Neuronal stem cell (in vitro differentiated cells): ENCODE results near the gene SMTN.

Experiments
- DNase-seq: peaks from one replicate; pipeline ENCODE4 v3.0.0-alpha.2; 2013; ENCODE audit warnings: low spot score
- H2AFZ ChIP-seq: one replicate; pipeline ENCODE4 v1.6.1; 2013; ENCODE audit warnings: mild to moderate bottlenecking, low read length, inconsistent platforms
- H2AK5ac ChIP-seq: 2 replicates; pipeline ENCODE4 v1.6.1; 2013; ENCODE audit warnings: low read depth, mild to moderate bottlenecking, inconsistent platforms, low read length, moderate library complexity, mixed read lengths
- H2BK120ac ChIP-seq: 2 replicates; pipeline ENCODE4 v1.6.1; 2013; ENCODE audit warnings: low read depth, mild to moderate bottlenecking, inconsistent platforms, low read length, moderate library complexity, mixed read lengths
- H2BK12ac ChIP-seq: one replicate; pipeline ENCODE4 v1.6.1; 2013; ENCODE audit warnings: low read length, inconsistent platforms
- H2BK15ac ChIP-seq: 2 replicates; pipeline ENCODE4 v1.6.1; 2013; ENCODE audit warnings: mild to moderate bottlenecking, low read length, inconsistent platforms, mixed read lengths
- H2BK5ac ChIP-seq: one replicate; pipeline ENCODE4 v1.6.1; 2013; ENCODE audit warnings: inconsistent platforms, mild to moderate bottlenecking, low read length, moderate library complexity
- H3K14ac ChIP-seq: one replicate; pipeline ENCODE4 v1.6.1; 2013; ENCODE audit warnings: low read length, inconsistent platforms
- H3K18ac ChIP-seq: 2 replicates; pipeline ENCODE4 v1.6.1; 2013; ENCODE audit warnings: low read length, inconsistent platforms
- H3K23ac ChIP-seq: 2 replicates; pipeline ENCODE4 v1.6.1; 2013; ENCODE audit warnings: low read depth, mild to moderate bottlenecking, mixed read lengths, low read length, inconsistent platforms; ENCODE audit not compliant: poor library complexity
- H3K27ac ChIP-seq: replicated peaks from 3 replicates; pipeline ENCODE4 v1.5.1; 2013; ENCODE audit warnings: low read length, inconsistent platforms
- H3K27me3 ChIP-seq, 3 experiments: 2 replicates each; pipeline ENCODE4 v1.6.1; 2013; ENCODE audit warnings: low read length in 3 of 3, mild to moderate bottlenecking in 2 of 3, inconsistent platforms in 1 of 3, low read depth in 1 of 3, mixed read lengths in 1 of 3, moderate library complexity in 1 of 3; ENCODE audit not compliant: control insufficient read depth in 3 of 3, insufficient read depth in 3 of 3
- H3K36me3 ChIP-seq, 2 donors: replicated peaks in 1 of 2; 2 replicates each; pipeline ENCODE4 v1.6.1; 2013; ENCODE audit warnings: low read length in 2 of 2; ENCODE audit not compliant: control insufficient read depth in 2 of 2, insufficient read depth in 2 of 2
- H3K4ac ChIP-seq: 2 replicates; pipeline ENCODE4 v1.6.1; 2013; ENCODE audit warnings: inconsistent platforms, mild to moderate bottlenecking, low read length, moderate library complexity
- H3K4me1 ChIP-seq, 2 donors: 1 replicate in 1 of 2; 2 replicates in 1 of 2; pipeline ENCODE4 v1.6.1; 2013; ENCODE audit warnings: low read length in 2 of 2, low read depth in 1 of 2; ENCODE audit not compliant: control insufficient read depth in 2 of 2, insufficient read depth in 1 of 2
- H3K4me2 ChIP-seq: one replicate; pipeline ENCODE4 v1.6.1; 2013; ENCODE audit warnings: mild to moderate bottlenecking, low read length, inconsistent platforms; ENCODE audit not compliant: insufficient read depth, poor library complexity, severe bottlenecking
- H3K4me3 ChIP-seq, 2 donors: 2 replicates each; pipeline ENCODE4 v1.5.1; 2013; ENCODE audit warnings: low read length in 2 of 2, mild to moderate bottlenecking in 2 of 2, inconsistent platforms in 1 of 2, moderate library complexity in 1 of 2
- H3K79me1 ChIP-seq: one replicate; pipeline ENCODE4 v1.6.1; 2013; ENCODE audit warnings: low read depth, mild to moderate bottlenecking, inconsistent platforms, low read length, moderate library complexity
- H3K9ac ChIP-seq: one replicate; pipeline ENCODE4 v1.6.1; 2013; ENCODE audit warnings: mild to moderate bottlenecking, low read depth, low read length, inconsistent platforms; ENCODE audit not compliant: poor library complexity
- H3K9me3 ChIP-seq, 2 donors: replicated peaks in 1 of 2; 2 replicates each; pipeline versions ENCODE3 to v1.6.1; 2013; ENCODE audit warnings: low read length in 2 of 2, mild to moderate bottlenecking in 2 of 2, inconsistent platforms in 1 of 2, low read depth in 1 of 2, mixed read lengths in 1 of 2, moderate library complexity in 1 of 2; ENCODE audit not compliant: control insufficient read depth in 2 of 2, insufficient read depth in 1 of 2
- H4K8ac ChIP-seq: one replicate; pipeline ENCODE4 v1.6.1; 2013; ENCODE audit warnings: low read depth, mild to moderate bottlenecking, inconsistent platforms, low read length, moderate library complexity
- H4K91ac ChIP-seq: one replicate; pipeline ENCODE4 v1.6.1; 2013; ENCODE audit warnings: low read length, low read depth, mild to moderate bottlenecking, inconsistent platforms; ENCODE audit not compliant: poor library complexity
- WGBS, 2 donors: extraction: QIAGEN DNeasy Blood & Tissue Kit; methylation state at CpG; one replicate each; pipeline ENCODE4 v1.1.7; 2013; ENCODE audit warnings: missing lambda C conversion rate in 2 of 2, mixed read lengths in 1 of 2; ENCODE audit not compliant: insufficient read length in 2 of 2, insufficient replicate concordance in 1 of 2; ENCODE audit errors: extremely low coverage in 2 of 2; 5-methylcytosine and 5-hydroxymethylcytosine counted together

SMTN gene

GRCh38 chr22:31099386-31099785 is 18.3 kb downstream of the SMTN start:
- Histone ChIP-seq H2BK12ac (no peak overlapping the region), H4K8ac (no peak overlapping the region), H3K27ac (no peak overlapping the region), H2AFZ (no peak overlapping the region), H3K4me2 (no peak overlapping the region), H2BK5ac (no peak overlapping the region), H3K9me3 (peaks cover 0 to 2% of the 10 kb centered on the region in 2 donors), H3K4ac (no peak overlapping the region), H3K23ac (no peak overlapping the region), H3K36me3 (peaks cover 20 to 45% of the 10 kb centered on the region in 2 donors), H3K9ac (no peak overlapping the region), H3K27me3 (no peaks in the 10 kb centered on the region), H3K4me3 (no peak overlapping the region), H3K79me1 (no peaks in the 10 kb centered on the region), H3K4me1 (peaks cover 0 to 9% of the 10 kb centered on the region in 2 donors), H2BK120ac (no peak overlapping the region), H4K91ac (no peak overlapping the region), H3K18ac (no peak overlapping the region), H2AK5ac (no peak overlapping the region), H2BK15ac (no peak overlapping the region), H3K14ac (no peak overlapping the region)
- no CpG with 5 or more reads among the region's 6 CpGs for WGBS, 2 donors
- no peak for DNase-seq

GRCh38 chr22:31099841-31100761 is 19.0 kb downstream of the SMTN start:
- Histone ChIP-seq H3K27me3 (peaks cover 0 to 1% (median 0%) of the 10 kb centered on the region in 3 experiments), H4K91ac (no peak overlapping the region), H3K9ac (no peak overlapping the region), H2AK5ac (no peak overlapping the region), H3K14ac (no peak overlapping the region), H4K8ac (no peak overlapping the region), H3K23ac (no peak overlapping the region), H3K18ac (no peak overlapping the region), H2BK15ac (no peak overlapping the region), H3K4me2 (no peak overlapping the region), H3K9me3 (peaks cover 0 to 2% of the 10 kb centered on the region in 2 donors), H3K79me1 (no peaks in the 10 kb centered on the region), H3K4ac (no peak overlapping the region), H3K4me3 (no peak overlapping the region), H2AFZ (no peak overlapping the region), H2BK120ac (no peak overlapping the region), H3K36me3 (peaks cover 18 to 45% of the 10 kb centered on the region in 2 donors), H3K27ac (no peak overlapping the region), H2BK12ac (no peak overlapping the region), H2BK5ac (no peak overlapping the region), H3K4me1 (peaks cover 0 to 12% of the 10 kb centered on the region in 2 donors)
- DNase-seq, result no peak
- WGBS, 2 donors, result 100% methylated on average over 1 of the region's 34 CpGs; no CpG with 5 or more reads in 1 of the 2 donors

GRCh38 chr22:31100762-31101525 is 19.8 kb downstream of the SMTN start:
- WGBS, 2 donors, result no CpG with 5 or more reads among the region's 18 CpGs

More at GRCh38 chr22:31100762-31101525, 19.8 kb downstream of the SMTN start:
- no peak overlapping the region for H4K8ac ChIP-seq
- no peak overlapping the region for H3K9ac ChIP-seq
- no peak overlapping the region for H3K23ac ChIP-seq
- no peak overlapping the region for H4K91ac ChIP-seq
- H2AFZ ChIP-seq, result no peak overlapping the region
- H3K36me3 ChIP-seq, result peaks cover 11 to 36% of the 10 kb centered on the region in 2 donors
- no peak overlapping the region for H2AK5ac ChIP-seq
- no peak overlapping the region for H3K4me3 ChIP-seq
- no peak overlapping the region for H3K4me2 ChIP-seq
- H3K4me1 ChIP-seq, result peaks cover 0 to 14% of the 10 kb centered on the region in 2 donors
- H2BK15ac ChIP-seq, result no peak overlapping the region
- no peaks in the 10 kb centered on the region for H3K79me1 ChIP-seq
- no peak overlapping the region for H3K14ac ChIP-seq
- H2BK120ac ChIP-seq, result no peak overlapping the region
- H3K18ac ChIP-seq, result no peak overlapping the region
- H2BK12ac ChIP-seq, result no peak overlapping the region
- no peak overlapping the region for H2BK5ac ChIP-seq
- H3K27me3 ChIP-seq, result peaks cover 0 to 10% (median 0%) of the 10 kb centered on the region in 3 experiments
- no peak overlapping the region for H3K4ac ChIP-seq
- H3K27ac ChIP-seq, result no peak overlapping the region
- H3K9me3 ChIP-seq, result peaks cover 0 to 2% of the 10 kb centered on the region in 2 donors
- no peak for DNase-seq
